ENCODE data around the gene PTRH1.

Gene PTRH1

DNA sequence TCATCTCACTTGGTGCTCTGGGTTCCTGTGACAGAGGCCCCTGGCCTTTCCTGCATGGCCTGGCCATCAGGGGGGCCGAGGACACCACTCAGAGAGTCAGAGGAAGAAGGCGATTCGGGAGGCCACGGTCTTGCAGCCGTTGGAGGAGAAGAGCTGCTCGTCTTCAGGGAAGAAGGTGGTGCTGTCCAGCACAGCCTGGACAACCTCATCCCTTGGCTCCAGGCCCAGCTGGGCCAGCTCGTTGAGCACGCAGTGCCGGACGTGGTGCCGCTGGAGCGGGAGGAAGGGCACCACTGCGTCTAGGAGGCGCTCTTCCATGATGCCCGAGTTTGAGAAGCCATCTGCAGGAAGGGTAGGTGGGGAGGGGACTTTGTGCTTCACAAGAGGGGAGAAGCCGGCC lies 16.5 kb upstream of the PTRH1 start:
- no peak overlapping the region for H3K4me2 ChIP-seq (ENCODE audit: low read length)
- H3K9ac ChIP-seq (ENCODE audit: low read length): no peak overlapping the region
- no peaks in the 10 kb centered on the region for H3K36me3 ChIP-seq (ENCODE audit: insufficient read depth, low read length)
- H3K4me3 ChIP-seq (ENCODE audit: low read depth, low read length, poor library complexity, severe bottlenecking): no peak overlapping the region
- no peaks in the 10 kb centered on the region for H4K20me1 ChIP-seq (ENCODE audit: insufficient read depth, low read length)
- no peak for TF ChIP-seq EZH2 (IDR thresholded peaks at IDR 0.05; ENCODE audit: borderline replicate concordance, low read length)
- TF ChIP-seq, protein P1, sequence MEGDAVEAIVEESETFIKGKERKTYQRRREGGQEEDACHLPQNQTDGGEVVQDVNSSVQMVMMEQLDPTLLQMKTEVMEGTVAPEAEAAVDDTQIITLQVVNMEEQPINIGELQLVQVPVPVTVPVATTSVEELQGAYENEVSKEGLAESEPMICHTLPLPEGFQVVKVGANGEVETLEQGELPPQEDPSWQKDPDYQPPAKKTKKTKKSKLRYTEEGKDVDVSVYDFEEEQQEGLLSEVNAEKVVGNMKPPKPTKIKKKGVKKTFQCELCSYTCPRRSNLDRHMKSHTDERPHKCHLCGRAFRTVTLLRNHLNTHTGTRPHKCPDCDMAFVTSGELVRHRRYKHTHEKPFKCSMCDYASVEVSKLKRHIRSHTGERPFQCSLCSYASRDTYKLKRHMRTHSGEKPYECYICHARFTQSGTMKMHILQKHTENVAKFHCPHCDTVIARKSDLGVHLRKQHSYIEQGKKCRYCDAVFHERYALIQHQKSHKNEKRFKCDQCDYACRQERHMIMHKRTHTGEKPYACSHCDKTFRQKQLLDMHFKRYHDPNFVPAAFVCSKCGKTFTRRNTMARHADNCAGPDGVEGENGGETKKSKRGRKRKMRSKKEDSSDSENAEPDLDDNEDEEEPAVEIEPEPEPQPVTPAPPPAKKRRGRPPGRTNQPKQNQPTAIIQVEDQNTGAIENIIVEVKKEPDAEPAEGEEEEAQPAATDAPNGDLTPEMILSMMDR (IDR thresholded peaks at IDR 0.05; ENCODE audit: low read length): no peak
- no peaks in the 10 kb centered on the region for H3K79me2 ChIP-seq (ENCODE audit: insufficient read depth, low read length)
- no peaks in the 10 kb centered on the region for H3K9me2 ChIP-seq (ENCODE audit: low read depth, low read length)
- no peak overlapping the region for H3K27ac ChIP-seq (ENCODE audit: low read depth, low read length, poor library complexity, severe bottlenecking)
- peaks cover 16% of the 10 kb centered on the region for H3K4me1 ChIP-seq (ENCODE audit: insufficient read depth, low read length, severe bottlenecking)
- H3F3A ChIP-seq (ENCODE audit: insufficient read depth, low read length): no peaks in the 10 kb centered on the region
- no peaks in the 10 kb centered on the region for H3K27me3 ChIP-seq (ENCODE audit: insufficient read depth, low read length)
- no peak overlapping the region for H2AFZ ChIP-seq (ENCODE audit: low read length)
- H3K9me3 ChIP-seq (ENCODE audit: low read length): no peaks in the 10 kb centered on the region

DNA sequence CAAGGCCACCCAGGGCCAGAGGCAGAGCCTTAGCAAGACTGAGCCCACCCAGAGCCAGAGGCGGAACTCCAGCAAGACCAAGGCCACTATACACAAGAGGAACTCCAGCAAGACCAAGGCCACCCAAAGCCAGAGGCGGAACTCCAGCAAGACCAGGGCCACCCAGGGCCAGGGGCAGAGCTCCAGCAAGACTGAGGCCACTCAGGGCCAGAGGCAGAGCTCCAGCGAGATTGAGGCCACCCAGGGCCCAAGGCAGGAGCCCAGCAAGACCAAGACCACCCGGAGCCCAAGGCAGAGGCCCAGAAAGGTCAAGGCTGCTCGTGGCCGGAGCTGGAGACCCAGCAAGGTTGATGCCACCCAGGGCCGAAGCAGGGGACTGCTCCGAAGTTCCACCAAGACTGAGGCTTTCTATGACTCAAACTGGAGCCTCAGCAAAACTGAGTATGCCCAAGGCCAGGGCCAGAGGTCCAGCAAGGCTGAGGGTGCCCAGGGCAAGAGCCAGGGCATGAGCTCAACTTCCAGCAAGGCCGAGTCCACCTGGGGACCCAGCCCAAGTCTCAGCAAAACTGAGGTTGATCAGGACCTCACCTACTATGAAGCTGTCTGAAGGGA lies 15.4 kb upstream of the PTRH1 start:
- H3K9me3 ChIP-seq (ENCODE audit: low read length): no peaks in the 10 kb centered on the region
- no peaks in the 10 kb centered on the region for H3K36me3 ChIP-seq (ENCODE audit: insufficient read depth, low read length)
- H3K9ac ChIP-seq (ENCODE audit: low read length): no peak overlapping the region
- TF ChIP-seq, protein P1 (IDR thresholded peaks at IDR 0.05; ENCODE audit: low read length): no peak
- no peak for TF ChIP-seq EZH2 (IDR thresholded peaks at IDR 0.05; ENCODE audit: borderline replicate concordance, low read length)
- H2AFZ ChIP-seq (ENCODE audit: low read length): no peak overlapping the region
- H4K20me1 ChIP-seq (ENCODE audit: insufficient read depth, low read length): no peaks in the 10 kb centered on the region
- H3K27me3 ChIP-seq (ENCODE audit: insufficient read depth, low read length): no peaks in the 10 kb centered on the region
- no peak overlapping the region for H3K27ac ChIP-seq (ENCODE audit: low read depth, low read length, poor library complexity, severe bottlenecking)
- no peak overlapping the region for H3K4me2 ChIP-seq (ENCODE audit: low read length)
- no peak overlapping the region for H3K4me3 ChIP-seq (ENCODE audit: low read depth, low read length, poor library complexity, severe bottlenecking)
- H3K79me2 ChIP-seq (ENCODE audit: insufficient read depth, low read length): no peaks in the 10 kb centered on the region
- no peaks in the 10 kb centered on the region for H3F3A ChIP-seq (ENCODE audit: insufficient read depth, low read length)
- no peaks in the 10 kb centered on the region for H3K9me2 ChIP-seq (ENCODE audit: low read depth, low read length)
- H3K4me1 ChIP-seq (ENCODE audit: insufficient read depth, low read length, severe bottlenecking): peaks cover 12% of the 10 kb centered on the region

DNA sequence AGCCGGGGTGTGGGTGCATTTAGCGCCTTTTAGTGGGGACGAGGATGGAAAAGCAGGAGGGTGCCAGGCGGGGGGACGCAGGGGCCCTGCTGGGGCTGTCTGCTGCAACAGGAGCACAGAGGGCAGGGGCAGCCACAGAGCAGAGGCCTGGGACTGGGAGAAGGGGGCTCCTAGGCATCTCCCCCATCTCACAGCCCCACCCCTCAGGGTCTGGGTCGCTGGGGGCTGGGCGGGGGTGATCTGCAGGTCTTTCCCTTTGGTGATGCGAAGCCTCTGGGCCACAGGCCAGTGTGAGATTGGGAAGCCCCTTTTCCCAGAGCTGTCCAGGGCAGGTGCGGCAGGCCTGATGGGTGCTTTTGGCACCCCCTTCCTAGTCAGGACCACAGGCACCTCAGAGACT lies 14.8 kb upstream of the PTRH1 start:
- H3K9me3 ChIP-seq (ENCODE audit: low read length): no peaks in the 10 kb centered on the region
- H3K9me2 ChIP-seq (ENCODE audit: low read depth, low read length): no peaks in the 10 kb centered on the region
- no peaks in the 10 kb centered on the region for H3F3A ChIP-seq (ENCODE audit: insufficient read depth, low read length)
- no peak overlapping the region for H3K27ac ChIP-seq (ENCODE audit: low read depth, low read length, poor library complexity, severe bottlenecking)
- no peak for TF ChIP-seq EZH2 (IDR thresholded peaks at IDR 0.05; ENCODE audit: borderline replicate concordance, low read length)
- TF ChIP-seq, protein P1 (IDR thresholded peaks at IDR 0.05; ENCODE audit: low read length): no peak
- H4K20me1 ChIP-seq (ENCODE audit: insufficient read depth, low read length): no peaks in the 10 kb centered on the region
- no peaks in the 10 kb centered on the region for H3K36me3 ChIP-seq (ENCODE audit: insufficient read depth, low read length)
- H3K79me2 ChIP-seq (ENCODE audit: insufficient read depth, low read length): no peaks in the 10 kb centered on the region
- no peak overlapping the region for H3K4me3 ChIP-seq (ENCODE audit: low read depth, low read length, poor library complexity, severe bottlenecking)
- no peak overlapping the region for H3K9ac ChIP-seq (ENCODE audit: low read length)
- no peaks in the 10 kb centered on the region for H3K27me3 ChIP-seq (ENCODE audit: insufficient read depth, low read length)
- no peak overlapping the region for H3K4me2 ChIP-seq (ENCODE audit: low read length)
- H2AFZ ChIP-seq (ENCODE audit: low read length): no peak overlapping the region
- H3K4me1 ChIP-seq (ENCODE audit: insufficient read depth, low read length, severe bottlenecking): peaks cover 6% of the 10 kb centered on the region

All from OCI-LY1 (cell line).